CD1c-positive myeloid dendritic cell (primary cell): ENCODE data around the gene HMBS.
"Not testable (repeated sequence)": the region's sequence is repeated elsewhere in the genome, so short reads cannot be mapped to it uniquely, and the experiment has no call there.

Experiments used
- DNase-seq: peaks from one replicate; pipeline ENCODE4 v3.0.0-alpha.2; 2016; ENCODE audit errors: extremely low spot score

The HMBS gene

GRCh38 chr11:119084663-119085436 lies at the start of gene HMBS:
TSS of gene HMBS (plus strand) at chr11:119084881. CDS start at chr11:119085034, 153 bp downstream.
- peak; percentile 97 for DNase-seq

GRCh38 chr11:119038884-119039283 lies 45.8 kb upstream of the HMBS start:
- no peak for DNase-seq

GRCh38 chr11:119039471-119039870 lies 45.2 kb upstream of the HMBS start:
- not testable (repeated sequence) for DNase-seq

GRCh38 chr11:119041821-119042514 lies 42.7 kb upstream of the HMBS start:
- no peak for DNase-seq

- no peak for DNase-seq
Observed at GRCh38 chr11:119042927-119043326, 41.8 kb upstream of the HMBS start.

- DNase-seq, result no peak
Observed at GRCh38 chr11:119044708-119045107, 40.0 kb upstream of the HMBS start.

GRCh38 chr11:119046489-119046888 lies 38.2 kb upstream of the HMBS start:
- DNase-seq, result no peak

- DNase-seq, result no peak
Observed at GRCh38 chr11:119047205-119047604, 37.5 kb upstream of the HMBS start.

GRCh38 chr11:119048644-119049043 lies 36.0 kb upstream of the HMBS start:
- no peak for DNase-seq

- DNase-seq, result no peak
Observed at GRCh38 chr11:119049081-119049480, 35.6 kb upstream of the HMBS start.

GRCh38 chr11:119051440-119052162 lies 33.1 kb upstream of the HMBS start:
- no peak for DNase-seq

- DNase-seq, result no peak
Observed at GRCh38 chr11:119052163-119052814, 32.4 kb upstream of the HMBS start.

GRCh38 chr11:119054418-119054817 lies 30.3 kb upstream of the HMBS start:
- no peak for DNase-seq

GRCh38 chr11:119055901-119056300 lies 28.8 kb upstream of the HMBS start:
- DNase-seq, result peak; percentile 18

- no peak for DNase-seq
Observed at GRCh38 chr11:119056421-119056999, 28.2 kb upstream of the HMBS start.

- DNase-seq, result peak; percentile 99
Observed at GRCh38 chr11:119057000-119057769, 27.5 kb upstream of the HMBS start, which contains the start of gene HYOU1. TSS of gene HYOU1 (minus strand) at chr11:119057205. CDS start at chr11:119056160, 1,045 bp downstream.

- not testable (repeated sequence) for DNase-seq
Observed at GRCh38 chr11:119059128-119059527, 25.6 kb upstream of the HMBS start.

- no peak for DNase-seq
Observed at GRCh38 chr11:119061256-119061655, 23.4 kb upstream of the HMBS start.

GRCh38 chr11:119062779-119063178 lies 21.9 kb upstream of the HMBS start:
- no peak for DNase-seq

- DNase-seq, result peak; percentile 48
Observed at GRCh38 chr11:119065369-119065768, 19.3 kb upstream of the HMBS start.
